Measurements from ENCODE around the gene NAIF1.

The NAIF1 gene

GRCh38 chr9:128027705-128028104 lies 39.4 kb downstream of the NAIF1 start:
- no peak for TF ChIP-seq CTCF (IDR thresholded peaks at IDR 0.05)

- TF ChIP-seq CTCF (IDR thresholded peaks at IDR 0.05), result no peak
Observed at GRCh38 chr9:128026773-128027541, 40.2 kb downstream of the NAIF1 start.

GRCh38 chr9:128026255-128026772 lies 40.8 kb downstream of the NAIF1 start:
- TF ChIP-seq CTCF (IDR thresholded peaks at IDR 0.05), result no peak

- no peak for TF ChIP-seq CTCF (IDR thresholded peaks at IDR 0.05)
Observed at GRCh38 chr9:128025736-128026135, 41.4 kb downstream of the NAIF1 start.

- TF ChIP-seq CTCF (IDR thresholded peaks at IDR 0.05), result no peak
Observed at GRCh38 chr9:128024761-128025308, 42.3 kb downstream of the NAIF1 start.

- TF ChIP-seq CTCF (IDR thresholded peaks at IDR 0.05), result no peak
Observed at GRCh38 chr9:128022886-128023285, 44.2 kb downstream of the NAIF1 start.

GRCh38 chr9:128021098-128021497 lies 46.0 kb downstream of the NAIF1 start:
- no peak for TF ChIP-seq CTCF (IDR thresholded peaks at IDR 0.05)

All from LNCAP (cell line).